Fibroblast of villous mesenchyme (primary cell): ENCODE measurements around the gene GDNF. TPM values are rescaled to one million over a fixed set of nuclear protein-coding genes. Genes with fewer than 3 reads are reported as not detected.

Experiments
- DNase-seq: peaks from one replicate; pipeline ENCODE4 v3.0.0-alpha.2; 2010; ENCODE audit warnings: low read depth
- H3K4me3 ChIP-seq: 2 replicates; pipeline ENCODE4 v1.5.1; 2011; ENCODE audit warnings: low read depth, mild to moderate bottlenecking, low read length
- CTCF ChIP-seq: IDR thresholded peaks from 2 replicates; pipeline ENCODE4 v1.5.1; 2012; ENCODE audit warnings: low read depth, mild to moderate bottlenecking, low read length; ENCODE audit not compliant: insufficient read depth
- total RNA-seq: library from RNA; depleted of rRNA; stranded (reverse); fragments of >200 nt; gene quantifications from 2 replicates; pipeline ENCODE4 v1.2.3, GENCODE V29; 2012

The GDNF gene
- total RNA-seq, 1 donor = 0.43 TPM

- no peak for DNase-seq
- no peak for TF ChIP-seq CTCF
- H3K4me3 ChIP-seq = peak overlapping the region; percentile 33
Measured at GRCh38 chr5:37835380-37835973, 4.4 kb downstream of the GDNF start.

- no peak for TF ChIP-seq CTCF
- H3K4me3 ChIP-seq = peak overlapping the region; percentile 33
- no peak for DNase-seq
Measured at GRCh38 chr5:37834542-37835379, 5.1 kb downstream of the GDNF start.

GRCh38 chr5:37833990-37834389 is 5.9 kb downstream of the GDNF start:
- no peak for TF ChIP-seq CTCF
- no peak for DNase-seq
- H3K4me3 ChIP-seq = no peak overlapping the region

- no peak for DNase-seq
Measured at GRCh38 chr5:37831821-37832534, 7.9 kb downstream of the GDNF start.

GRCh38 chr5:37830348-37830747 is 9.5 kb downstream of the GDNF start:
- H3K4me3 ChIP-seq = no peak overlapping the region
- TF ChIP-seq CTCF = no peak
- no peak for DNase-seq

More at GRCh38 chr5:37831821-37832534, 7.9 kb downstream of the GDNF start:
- TF ChIP-seq CTCF = no peak
- H3K4me3 ChIP-seq = no peak overlapping the region

GRCh38 chr5:37825334-37825915 is 14.4 kb downstream of the GDNF start:
- H3K4me3 ChIP-seq = no peak overlapping the region
- no peak for TF ChIP-seq CTCF
- DNase-seq = no peak
